Keratinocyte (primary cell): ENCODE data around the gene KDM4B.

Experiments used
- CTCF ChIP-seq, 3 experiments: IDR thresholded peaks in 1 of 3; conservative IDR thresholded peaks in 1 of 3; optimal IDR thresholded peaks in 1 of 3; 2 replicates in 2 of 3; 3 replicates in 1 of 3; pipeline versions ENCODE3 to v1.5.1; 2011; ENCODE audit warnings: low read length in 3 of 3, mild to moderate bottlenecking in 3 of 3, moderate library complexity in 2 of 3, control low read depth in 1 of 3, inconsistent platforms in 1 of 3; ENCODE audit not compliant: insufficient read depth in 2 of 3; ENCODE audit errors: extremely low read depth in 1 of 3
- EZH2 ChIP-seq: IDR thresholded peaks from one replicate; pipeline ENCODE4 v1.6.1; 2012; ENCODE audit warnings: inconsistent platforms, mild to moderate bottlenecking, low read length, moderate library complexity

GRCh38 chr19:5125376-5125775, 156.5 kb downstream of the KDM4B start:
- TF ChIP-seq CTCF (optimal IDR thresholded peaks at IDR 0.05 in 1 of 3, IDR thresholded peaks at IDR 0.05 in 1 of 3, conservative IDR thresholded peaks at IDR 0.05 in 1 of 3; ENCODE audit: extremely low read depth in 1 of 3, insufficient read depth in 2 of 3, low read length in 3 of 3): no peak
- TF ChIP-seq EZH2: no peak
